ENCODE data around the gene NCBP3.
"Not testable (repeated sequence)": the region's sequence is repeated elsewhere in the genome, so short reads cannot be mapped to it uniquely, and the experiment has no call there.

Gene NCBP3

GRCh38 chr17:3809135-3809534 is 36.9 kb downstream of the NCBP3 start:
- no peak for DNase-seq

- no peak for DNase-seq
These were observed 37.3 kb downstream of the NCBP3 start for GRCh38 chr17:3808701-3809100.

GRCh38 chr17:3805581-3805980 is 40.5 kb downstream of the NCBP3 start:
- DNase-seq: no peak

GRCh38 chr17:3804503-3804931 is 41.5 kb downstream of the NCBP3 start:
- DNase-seq: no peak

- DNase-seq: no peak
These were observed 42.8 kb downstream of the NCBP3 start for GRCh38 chr17:3803308-3803640.

- DNase-seq: no peak
These were observed 43.4 kb downstream of the NCBP3 start for GRCh38 chr17:3802461-3803307.

GRCh38 chr17:3801792-3802191 is 44.3 kb downstream of the NCBP3 start:
- DNase-seq: no peak

- no peak for DNase-seq
These were observed 44.7 kb downstream of the NCBP3 start for GRCh38 chr17:3801347-3801746.

GRCh38 chr17:3800362-3801271 is 45.4 kb downstream of the NCBP3 start, which contains the start of gene ITGAE:
ITGAE (minus strand) TSS chr17:3801188; CDS start chr17:3801144, 44 bp downstream.
- no peak for DNase-seq

- DNase-seq: no peak
These were observed 46.7 kb downstream of the NCBP3 start for GRCh38 chr17:3799181-3799945.

GRCh38 chr17:3798273-3799180 is 47.5 kb downstream of the NCBP3 start:
- no peak for DNase-seq

GRCh38 chr17:3796822-3797170 is 49.2 kb downstream of the NCBP3 start:
- DNase-seq: no peak

GRCh38 chr17:3796110-3796821 is 49.8 kb downstream of the NCBP3 start:
- peak; percentile 74 for DNase-seq

GRCh38 chr17:3795390-3796102 is 50.5 kb downstream of the NCBP3 start:
- DNase-seq: peak; percentile 16

GRCh38 chr17:3794557-3795389 is 51.3 kb downstream of the NCBP3 start:
- peak; percentile 37 for DNase-seq

- not testable (repeated sequence) for DNase-seq
These were observed 51.9 kb downstream of the NCBP3 start for GRCh38 chr17:3794152-3794551.

GRCh38 chr17:3793258-3793657 is 52.8 kb downstream of the NCBP3 start:
- not testable (repeated sequence) for DNase-seq

GRCh38 chr17:3792481-3792880 is 53.6 kb downstream of the NCBP3 start:
- no peak for DNase-seq

- no peak for DNase-seq
These were observed 57.8 kb downstream of the NCBP3 start for GRCh38 chr17:3788200-3788599.

GRCh38 chr17:3785323-3785722 is 60.7 kb downstream of the NCBP3 start:
- not testable (repeated sequence) for DNase-seq
